ENCODE data around the gene HMSD.
"Not testable (repeated sequence)": the region's sequence is repeated elsewhere in the genome, so short reads cannot be mapped to it uniquely, and the experiment has no call there.

The HMSD gene

GRCh38 chr18:63922049-63922448 lies 27.1 kb upstream of the HMSD start:
- no peaks in the 10 kb centered on the region for H3F3A ChIP-seq (ENCODE audit: insufficient read depth, low read length)
- no peaks in the 10 kb centered on the region for H3K79me2 ChIP-seq (ENCODE audit: low read length)
- H4K20me1 ChIP-seq (ENCODE audit: insufficient read depth, low read length), result no peaks in the 10 kb centered on the region
- H3K27ac ChIP-seq (ENCODE audit: low read length), result no peak overlapping the region
- H3K9me2 ChIP-seq (replicated peaks; ENCODE audit: insufficient read depth, low read length), result no peaks in the 10 kb centered on the region
- no peaks in the 10 kb centered on the region for H3K4me1 ChIP-seq (ENCODE audit: low read length)
- no peak for DNase-seq
- H3K9me3 ChIP-seq (replicated peaks; ENCODE audit: insufficient read depth, low read length), result no peaks in the 10 kb centered on the region
- no peaks in the 10 kb centered on the region for H3K27me3 ChIP-seq (replicated peaks; ENCODE audit: insufficient read depth, low read length)
- no peak overlapping the region for H2AFZ ChIP-seq (ENCODE audit: low read length)
- TF ChIP-seq CTCF (IDR thresholded peaks at IDR 0.05; ENCODE audit: low read length) (no peak), EZH2 (optimal IDR thresholded peaks at IDR 0.05; ENCODE audit: low read depth, low read length) (no peak), EZH2phosphoT487 (IDR thresholded peaks at IDR 0.05; ENCODE audit: low read length) (no peak)
- H3K4me3 ChIP-seq (ENCODE audit: low read length), result no peak overlapping the region
- no peak overlapping the region for H3K9ac ChIP-seq (ENCODE audit: low read length)
- no peak overlapping the region for H3K4me2 ChIP-seq (ENCODE audit: low read depth, low read length)
- no peaks in the 10 kb centered on the region for H3K36me3 ChIP-seq (replicated peaks; ENCODE audit: insufficient read depth, low read length)

GRCh38 chr18:63924551-63924950 lies 24.6 kb upstream of the HMSD start:
- Histone ChIP-seq H3K36me3 (replicated peaks; ENCODE audit: insufficient read depth, low read length) (no peaks in the 10 kb centered on the region), H3K4me1 (ENCODE audit: low read length) (no peaks in the 10 kb centered on the region), H3K79me2 (ENCODE audit: low read length) (no peaks in the 10 kb centered on the region), H3K9me2 (replicated peaks; ENCODE audit: insufficient read depth, low read length) (no peaks in the 10 kb centered on the region), H3K27ac (ENCODE audit: low read length) (no peak overlapping the region), H4K20me1 (ENCODE audit: insufficient read depth, low read length) (no peaks in the 10 kb centered on the region), H3K4me3 (ENCODE audit: low read length) (no peak overlapping the region), H2AFZ (ENCODE audit: low read length) (no peak overlapping the region), H3K9me3 (replicated peaks; ENCODE audit: insufficient read depth, low read length) (no peaks in the 10 kb centered on the region; the same call in 1 of the 2 replicates), H3F3A (ENCODE audit: insufficient read depth, low read length) (no peaks in the 10 kb centered on the region), H3K4me2 (ENCODE audit: low read depth, low read length) (no peak overlapping the region), H3K27me3 (replicated peaks; ENCODE audit: insufficient read depth, low read length) (no peaks in the 10 kb centered on the region), H3K9ac (ENCODE audit: low read length) (no peak overlapping the region)
- DNase-seq, result no peak
- TF ChIP-seq EZH2 (optimal IDR thresholded peaks at IDR 0.05; ENCODE audit: low read depth, low read length), result no peak
- TF ChIP-seq CTCF (IDR thresholded peaks at IDR 0.05; ENCODE audit: low read length), result no peak
- TF ChIP-seq EZH2phosphoT487 (IDR thresholded peaks at IDR 0.05; ENCODE audit: low read length), result no peak

GRCh38 chr18:63928331-63928730 lies 20.8 kb upstream of the HMSD start:
- TF ChIP-seq CTCF (IDR thresholded peaks at IDR 0.05; ENCODE audit: low read length), result no peak
- no peak for TF ChIP-seq EZH2phosphoT487 (IDR thresholded peaks at IDR 0.05; ENCODE audit: low read length)
- TF ChIP-seq EZH2 (optimal IDR thresholded peaks at IDR 0.05; ENCODE audit: low read depth, low read length), result no peak
- Histone ChIP-seq H2AFZ (ENCODE audit: low read length) (no peak overlapping the region), H3K9me2 (replicated peaks; ENCODE audit: insufficient read depth, low read length) (no peaks in the 10 kb centered on the region), H3K4me3 (ENCODE audit: low read length) (no peak overlapping the region), H3K36me3 (replicated peaks; ENCODE audit: insufficient read depth, low read length) (no peaks in the 10 kb centered on the region), H3K4me1 (ENCODE audit: low read length) (no peaks in the 10 kb centered on the region), H3K79me2 (ENCODE audit: low read length) (no peaks in the 10 kb centered on the region), H4K20me1 (ENCODE audit: insufficient read depth, low read length) (no peaks in the 10 kb centered on the region), H3K9ac (ENCODE audit: low read length) (no peak overlapping the region), H3K4me2 (ENCODE audit: low read depth, low read length) (no peak overlapping the region), H3K27me3 (replicated peaks; ENCODE audit: insufficient read depth, low read length) (no peaks in the 10 kb centered on the region), H3K27ac (ENCODE audit: low read length) (no peak overlapping the region), H3K9me3 (replicated peaks; ENCODE audit: insufficient read depth, low read length) (no peaks in the 10 kb centered on the region; the same call in 1 of the 2 replicates), H3F3A (ENCODE audit: insufficient read depth, low read length) (no peaks in the 10 kb centered on the region)
- no peak for DNase-seq

- H3K27ac ChIP-seq (ENCODE audit: low read length); H3K4me1 ChIP-seq (ENCODE audit: low read length); H3K36me3 ChIP-seq (replicated peaks; ENCODE audit: insufficient read depth, low read length); H3K9me2 ChIP-seq (replicated peaks; ENCODE audit: insufficient read depth, low read length); H3K4me2 ChIP-seq (ENCODE audit: low read depth, low read length); H3K4me3 ChIP-seq (ENCODE audit: low read length); H3F3A ChIP-seq (ENCODE audit: insufficient read depth, low read length); H3K79me2 ChIP-seq (ENCODE audit: low read length); H3K27me3 ChIP-seq (replicated peaks; ENCODE audit: insufficient read depth, low read length); H3K9ac ChIP-seq (ENCODE audit: low read length); H2AFZ ChIP-seq (ENCODE audit: low read length); DNase-seq; H4K20me1 ChIP-seq (ENCODE audit: insufficient read depth, low read length); H3K9me3 ChIP-seq (replicated peaks; ENCODE audit: insufficient read depth, low read length): not testable (repeated sequence)
Observed at GRCh38 chr18:63929369-63929768, 19.7 kb upstream of the HMSD start.
